Measurements from ENCODE around the gene ELP5. TPM values are rescaled to one million over a fixed set of nuclear protein-coding genes. Genes with fewer than 3 reads are reported as not detected.

The ELP5 gene, protein sequence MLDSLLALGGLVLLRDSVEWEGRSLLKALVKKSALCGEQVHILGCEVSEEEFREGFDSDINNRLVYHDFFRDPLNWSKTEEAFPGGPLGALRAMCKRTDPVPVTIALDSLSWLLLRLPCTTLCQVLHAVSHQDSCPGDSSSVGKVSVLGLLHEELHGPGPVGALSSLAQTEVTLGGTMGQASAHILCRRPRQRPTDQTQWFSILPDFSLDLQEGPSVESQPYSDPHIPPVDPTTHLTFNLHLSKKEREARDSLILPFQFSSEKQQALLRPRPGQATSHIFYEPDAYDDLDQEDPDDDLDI
- total RNA-seq (2014; rRNA removed; shearing (Covaris generic); ENCODE audit: low replicate concordance) = 38.8 and 53.4 TPM in 2 replicates

DNA sequence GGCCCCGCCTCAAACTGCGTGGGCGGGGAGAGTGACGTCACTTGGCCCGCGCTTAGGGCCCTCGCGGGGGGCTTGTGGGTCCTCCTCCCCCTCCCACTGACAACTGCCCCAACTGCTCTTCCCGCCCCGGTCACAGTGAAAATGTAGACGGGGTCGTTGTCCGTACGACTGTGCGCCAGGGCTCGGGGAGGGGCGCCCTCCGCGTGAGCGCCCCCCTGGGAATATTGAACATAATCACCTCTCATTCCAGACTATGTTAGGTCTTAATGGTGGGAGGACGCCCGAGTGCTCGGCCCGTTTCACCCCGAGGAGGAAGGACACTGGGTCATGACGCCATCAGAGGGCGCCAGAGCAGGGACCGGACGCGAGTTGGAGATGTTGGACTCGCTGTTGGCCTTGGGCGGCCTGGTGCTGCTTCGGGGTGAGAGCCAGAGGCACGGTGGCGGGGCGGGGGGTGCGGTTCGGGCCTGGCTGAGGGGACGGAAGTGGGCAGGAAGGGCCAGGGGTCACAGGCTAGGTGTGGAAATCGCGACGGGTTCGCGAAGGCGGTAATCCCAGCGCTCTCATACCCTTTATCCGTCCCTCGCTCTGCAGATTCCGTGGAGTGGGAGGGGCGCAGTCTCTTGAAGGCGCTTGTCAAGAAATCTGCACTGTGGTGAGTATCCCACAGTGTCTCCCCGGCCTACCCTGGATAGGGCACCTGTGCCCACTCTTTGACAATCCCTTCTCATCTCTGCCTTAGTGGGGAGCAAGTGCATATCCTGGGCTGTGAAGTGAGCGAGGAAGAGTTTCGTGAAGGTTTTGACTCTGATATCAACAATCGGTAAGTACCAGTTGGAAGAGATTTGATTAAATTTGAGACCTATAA lies at the start of gene ELP5:
TSS of gene ELP5 (plus strand) at position 40 of the 868 bp plus-strand sequence. CDS start at position 376, 336 bp downstream.
- Histone ChIP-seq H3K4me2 (ENCODE audit: low read depth, low read length, poor library complexity, severe bottlenecking) (peak within 1 kb of the TSS; percentile 94), H3K4me3 (ENCODE audit: low read length) (peak within 1 kb of the TSS; percentile 90), H3K9me2 (replicated peaks; ENCODE audit: insufficient read depth, low read length) (no peaks in the 10 kb centered on the region), H2AFZ (ENCODE audit: low read length) (peak within 1 kb of the TSS; percentile 58; the same call in 1 of the 2 replicates), H3K27me3 (ENCODE audit: low read length) (no peaks in the 10 kb centered on the region), H3K9me3 (ENCODE audit: low read length) (no peaks in the 10 kb centered on the region), H3K36me3 (ENCODE audit: insufficient read depth, low read length) (peaks cover 19% of the 10 kb centered on the region; the same call in 1 of the 2 replicates), H3K4me1 (ENCODE audit: low read length) (peaks cover 27% of the 10 kb centered on the region), H3K27ac (ENCODE audit: low read length) (peak within 1 kb of the TSS; percentile 80), H4K20me1 (ENCODE audit: insufficient read depth, low read depth, low read length) (peaks cover 17% of the 10 kb centered on the region; the same call in 1 of the 2 replicates), H3K79me2 (ENCODE audit: low read length) (peaks cover 60% of the 10 kb centered on the region), H3K9ac (ENCODE audit: low read length) (peak within 1 kb of the TSS; percentile 94)
- DNase-seq = peak; percentile 97

DNA sequence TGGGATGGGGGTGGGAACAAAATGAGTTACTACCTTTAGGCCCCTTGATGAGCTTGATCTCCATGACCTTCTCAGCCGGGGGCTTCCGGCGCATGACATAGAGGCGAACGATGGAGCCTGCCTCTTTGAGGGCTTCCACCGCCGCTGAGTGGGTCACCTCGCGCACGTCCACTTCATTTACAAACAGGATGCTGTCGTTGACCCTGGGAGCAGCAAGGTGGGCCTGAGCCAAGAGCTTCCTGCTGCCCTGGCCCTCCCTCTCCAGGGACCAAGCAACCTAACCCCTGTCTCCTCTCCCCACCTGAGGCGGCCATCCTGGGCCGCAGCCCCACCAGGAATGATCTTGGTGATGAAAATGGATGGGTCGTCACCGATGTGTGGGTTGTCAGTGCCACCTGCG lies 48.6 kb upstream of the ELP5 start:
- Histone ChIP-seq H3K27ac (ENCODE audit: low read length) (no peak overlapping the region), H3K4me2 (ENCODE audit: low read depth, low read length, poor library complexity, severe bottlenecking) (no peak overlapping the region)

DNA sequence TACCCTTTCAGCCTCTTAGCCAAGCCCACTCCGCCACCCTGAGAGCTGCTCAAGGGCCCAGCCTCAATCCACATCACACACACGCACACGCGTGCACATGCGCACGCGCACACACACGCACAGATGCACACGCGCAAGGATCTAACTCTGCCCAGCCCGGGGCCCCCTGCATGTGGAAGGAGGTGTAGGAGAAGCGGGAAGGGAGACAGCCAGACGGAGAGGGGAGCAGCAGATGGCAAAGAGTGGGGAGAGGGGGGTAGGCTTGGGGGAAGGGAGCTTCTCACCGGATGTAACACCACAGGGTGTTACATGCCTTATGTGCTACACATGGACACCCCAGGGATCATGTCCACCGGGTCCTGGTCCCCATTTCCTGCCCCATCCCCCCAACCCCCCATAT lies 47.7 kb upstream of the ELP5 start:
- no peak overlapping the region for H2AFZ ChIP-seq (ENCODE audit: low read length)
- 0 out of 2 replicates have a peak overlapping the region, but pooled peaks have one; percentile 56 for H3K27ac ChIP-seq (ENCODE audit: low read length)
- peak overlapping the region; percentile 63 for H3K9ac ChIP-seq (ENCODE audit: low read length)
- H3K4me3 ChIP-seq (ENCODE audit: low read length) = peak overlapping the region; percentile 65
- no peaks in the 10 kb centered on the region for H3K9me2 ChIP-seq (replicated peaks; ENCODE audit: insufficient read depth, low read length)
- H3K36me3 ChIP-seq (ENCODE audit: insufficient read depth, low read length) = peaks cover 18% of the 10 kb centered on the region
- H3K4me2 ChIP-seq (ENCODE audit: low read depth, low read length, poor library complexity, severe bottlenecking) = peak overlapping the region; percentile 65
- H3K4me1 ChIP-seq (ENCODE audit: low read length) = peaks cover 32% of the 10 kb centered on the region
- no peaks in the 10 kb centered on the region for H3K27me3 ChIP-seq (ENCODE audit: low read length)
- H4K20me1 ChIP-seq (ENCODE audit: insufficient read depth, low read depth, low read length) = 0 out of 2 replicates have a peak, but pooled peaks cover 6% of the 10 kb centered on the region
- no peaks in the 10 kb centered on the region for H3K9me3 ChIP-seq (ENCODE audit: low read length)
- H3K79me2 ChIP-seq (ENCODE audit: low read length) = peaks cover 17% of the 10 kb centered on the region
- no peak for DNase-seq

More for the DNA sequence above, 48.6 kb upstream of the ELP5 start:
- peaks cover 18% of the 10 kb centered on the region for H3K36me3 ChIP-seq (ENCODE audit: insufficient read depth, low read length)
- peaks cover 24% of the 10 kb centered on the region for H3K4me1 ChIP-seq (ENCODE audit: low read length)
- no peaks in the 10 kb centered on the region for H3K27me3 ChIP-seq (ENCODE audit: low read length)
- no peaks in the 10 kb centered on the region for H3K9me2 ChIP-seq (replicated peaks; ENCODE audit: insufficient read depth, low read length)
- no peak overlapping the region for H2AFZ ChIP-seq (ENCODE audit: low read length)
- no peak overlapping the region for H3K9ac ChIP-seq (ENCODE audit: low read length)
- peaks cover 11% of the 10 kb centered on the region for H3K79me2 ChIP-seq (ENCODE audit: low read length)
- H3K4me3 ChIP-seq (ENCODE audit: low read length) = no peak overlapping the region
- no peak for DNase-seq
- H4K20me1 ChIP-seq (ENCODE audit: insufficient read depth, low read depth, low read length) = 0 out of 2 replicates have a peak, but pooled peaks cover 6% of the 10 kb centered on the region
- H3K9me3 ChIP-seq (ENCODE audit: low read length) = no peaks in the 10 kb centered on the region

DNA sequence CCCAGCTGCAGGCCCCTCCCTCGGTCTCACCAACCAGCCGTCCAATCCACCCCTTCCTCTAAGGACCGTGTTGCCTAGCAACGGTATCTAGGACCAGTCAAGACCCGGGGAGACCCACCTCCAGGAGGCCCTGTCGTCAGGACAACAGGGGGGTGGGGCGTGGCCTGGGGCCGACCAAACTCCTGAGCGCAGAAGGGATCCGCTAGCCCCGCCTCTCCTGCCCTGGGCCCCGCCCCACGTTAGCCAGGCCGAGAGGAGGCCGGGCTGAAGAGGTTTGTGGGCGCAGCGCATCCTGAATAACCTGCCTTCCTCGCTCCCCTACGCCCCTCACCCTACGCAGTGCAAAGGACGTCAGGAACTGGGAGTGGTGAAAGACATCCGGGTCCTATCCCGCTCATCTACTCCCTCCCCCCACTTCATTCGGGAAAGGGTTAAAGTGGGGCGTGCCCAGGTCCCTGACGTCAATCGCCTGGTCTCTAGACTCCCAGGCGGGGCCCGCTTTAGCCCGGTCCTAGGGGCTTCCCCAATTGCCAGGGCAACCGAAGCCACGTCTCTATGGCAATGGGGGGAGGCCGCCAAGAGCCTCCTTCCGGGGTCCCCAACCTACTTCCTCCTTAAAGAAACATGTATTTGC lies 47.1 kb upstream of the ELP5 start:
- Histone ChIP-seq H3K4me2 (ENCODE audit: low read depth, low read length, poor library complexity, severe bottlenecking) (peak overlapping the region; percentile 65), H4K20me1 (ENCODE audit: insufficient read depth, low read depth, low read length) (0 out of 2 replicates have a peak, but pooled peaks cover 6% of the 10 kb centered on the region), H3K79me2 (ENCODE audit: low read length) (peaks cover 21% of the 10 kb centered on the region), H3K4me3 (ENCODE audit: low read length) (peak overlapping the region; percentile 65), H3K9me3 (ENCODE audit: low read length) (no peaks in the 10 kb centered on the region), H3K27me3 (ENCODE audit: low read length) (no peaks in the 10 kb centered on the region), H3K36me3 (ENCODE audit: insufficient read depth, low read length) (peaks cover 18% of the 10 kb centered on the region), H3K9me2 (replicated peaks; ENCODE audit: insufficient read depth, low read length) (no peaks in the 10 kb centered on the region), H3K9ac (ENCODE audit: low read length) (peak overlapping the region; percentile 63), H2AFZ (ENCODE audit: low read length) (0 out of 2 replicates have a peak overlapping the region, but pooled peaks have one; percentile 49), H3K27ac (ENCODE audit: low read length) (peak overlapping the region; percentile 56), H3K4me1 (ENCODE audit: low read length) (peaks cover 32% of the 10 kb centered on the region)
- DNase-seq = peak; percentile 96

DNA sequence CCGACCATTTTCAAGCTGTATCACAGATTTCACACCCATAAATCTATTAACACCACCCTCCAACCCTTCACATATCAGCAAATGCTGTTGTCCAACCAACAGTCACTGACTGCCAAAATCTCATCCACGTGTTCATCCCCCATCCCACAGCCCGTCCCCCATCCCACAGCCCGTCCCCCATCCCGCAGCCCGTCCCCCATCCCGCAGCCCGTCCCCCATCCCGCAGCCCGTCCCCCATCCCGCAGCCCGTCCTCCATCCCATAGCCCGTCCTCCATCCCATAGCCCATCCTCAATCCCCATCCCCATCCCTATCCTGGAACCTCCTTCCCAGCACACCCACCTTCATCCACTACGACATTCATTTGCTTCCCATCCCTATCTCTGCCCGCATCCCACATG lies 46.5 kb upstream of the ELP5 start:
- peaks cover 18% of the 10 kb centered on the region for H3K36me3 ChIP-seq (ENCODE audit: insufficient read depth, low read length)
- peak overlapping the region; percentile 63 for H3K9ac ChIP-seq (ENCODE audit: low read length)
- H3K27ac ChIP-seq (ENCODE audit: low read length) = peak overlapping the region; percentile 56; the same call in 1 of the 2 replicates
- H3K4me3 ChIP-seq (ENCODE audit: low read length) = peak overlapping the region; percentile 65
- H3K79me2 ChIP-seq (ENCODE audit: low read length) = peaks cover 27% of the 10 kb centered on the region
- no peaks in the 10 kb centered on the region for H3K9me3 ChIP-seq (ENCODE audit: low read length)
- H3K9me2 ChIP-seq (replicated peaks; ENCODE audit: insufficient read depth, low read length) = no peaks in the 10 kb centered on the region
- H3K4me1 ChIP-seq (ENCODE audit: low read length) = peaks cover 38% of the 10 kb centered on the region
- no peak overlapping the region for H2AFZ ChIP-seq (ENCODE audit: low read length)
- no peaks in the 10 kb centered on the region for H3K27me3 ChIP-seq (ENCODE audit: low read length)
- H4K20me1 ChIP-seq (ENCODE audit: insufficient read depth, low read depth, low read length) = 0 out of 2 replicates have a peak, but pooled peaks cover 6% of the 10 kb centered on the region
- peak overlapping the region; percentile 65 for H3K4me2 ChIP-seq (ENCODE audit: low read depth, low read length, poor library complexity, severe bottlenecking)
- DNase-seq = no peak

DNA sequence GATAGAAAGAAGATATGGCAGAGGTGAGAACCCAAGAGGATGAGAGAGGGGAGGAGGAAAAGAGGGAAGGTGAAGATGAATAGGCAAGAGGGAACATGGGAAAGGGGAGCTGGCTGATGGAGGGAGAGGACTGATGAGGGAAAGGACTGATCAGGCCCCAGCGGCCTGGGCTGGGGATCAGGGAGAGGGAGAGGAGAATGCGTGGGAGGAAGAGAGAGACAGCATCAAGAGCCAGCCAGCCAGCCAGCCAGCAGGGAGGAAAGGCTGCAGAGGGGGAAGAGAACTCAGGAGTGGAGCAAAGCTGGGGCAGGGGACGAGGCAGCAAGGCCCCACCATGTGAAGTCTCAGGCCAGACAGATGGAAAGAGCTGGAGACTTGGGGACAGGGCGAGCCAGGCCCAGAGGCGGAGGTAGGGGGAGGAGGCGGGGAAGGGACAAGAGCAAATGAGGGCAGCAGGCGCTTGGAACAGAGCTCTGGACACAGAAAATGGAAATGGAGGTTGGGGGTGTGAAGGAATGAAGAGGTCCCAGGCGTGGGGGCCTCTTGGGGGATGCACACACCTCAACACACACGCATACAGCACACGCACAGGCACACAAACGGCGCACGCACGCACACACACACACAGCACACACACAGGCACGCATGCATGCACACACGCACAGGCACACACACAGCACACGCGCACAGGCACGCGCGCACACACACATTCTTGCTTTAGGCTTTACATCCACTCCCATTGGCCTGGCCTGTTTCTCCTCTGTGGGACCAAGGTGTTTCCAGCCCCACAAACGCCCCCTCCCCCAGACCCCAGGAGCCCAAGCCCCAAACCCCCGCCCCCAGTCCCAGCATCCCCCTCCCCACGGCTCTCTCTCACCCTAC lies 44.7 kb upstream of the ELP5 start:
- peaks cover 41% of the 10 kb centered on the region for H3K79me2 ChIP-seq (ENCODE audit: low read length)
- H3K36me3 ChIP-seq (ENCODE audit: insufficient read depth, low read length) = peaks cover 13% of the 10 kb centered on the region
- no peak overlapping the region for H3K4me2 ChIP-seq (ENCODE audit: low read depth, low read length, poor library complexity, severe bottlenecking)
- H3K27me3 ChIP-seq (ENCODE audit: low read length) = no peaks in the 10 kb centered on the region
- H3K9me3 ChIP-seq (ENCODE audit: low read length) = no peaks in the 10 kb centered on the region
- no peaks in the 10 kb centered on the region for H3K9me2 ChIP-seq (replicated peaks; ENCODE audit: insufficient read depth, low read length)
- 0 out of 2 replicates have a peak, but pooled peaks cover 6% of the 10 kb centered on the region for H4K20me1 ChIP-seq (ENCODE audit: insufficient read depth, low read depth, low read length)
- H3K27ac ChIP-seq (ENCODE audit: low read length) = no peak overlapping the region
- H3K4me1 ChIP-seq (ENCODE audit: low read length) = peaks cover 46% of the 10 kb centered on the region
- peak overlapping the region; percentile 36; the same call in 1 of the 2 replicates for H3K9ac ChIP-seq (ENCODE audit: low read length)
- no peak overlapping the region for H3K4me3 ChIP-seq (ENCODE audit: low read length)
- no peak for DNase-seq
- no peak overlapping the region for H2AFZ ChIP-seq (ENCODE audit: low read length)

DNA sequence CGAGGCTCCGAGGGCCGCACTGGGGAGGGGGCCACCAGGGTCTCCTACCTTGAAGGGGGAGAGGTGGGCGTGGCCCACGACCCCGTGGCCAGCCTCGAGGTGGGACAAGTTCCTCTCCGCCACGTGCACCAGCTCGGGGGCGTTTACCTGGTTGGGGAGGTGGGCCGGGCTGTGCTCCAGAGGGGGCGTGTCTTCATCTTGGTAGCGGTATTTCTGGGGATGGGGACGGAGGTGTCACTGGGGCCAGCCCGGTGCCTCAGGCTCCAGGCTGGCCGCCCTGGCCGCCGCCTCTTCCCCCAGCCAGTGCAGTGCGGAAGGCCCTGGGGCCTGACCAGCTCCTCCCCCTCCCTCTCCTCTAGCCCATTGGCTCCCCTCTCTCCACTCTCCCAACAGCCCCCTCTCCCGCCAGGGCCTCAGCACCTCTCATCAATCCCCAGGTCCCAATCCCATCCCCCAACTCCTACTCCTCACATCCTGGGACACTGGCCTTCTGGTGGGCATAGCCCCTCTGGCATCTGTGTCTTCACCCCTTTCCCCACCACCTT lies 43.9 kb upstream of the ELP5 start:
- no peak overlapping the region for H3K4me3 ChIP-seq (ENCODE audit: low read length)
- H3K9me3 ChIP-seq (ENCODE audit: low read length) = no peaks in the 10 kb centered on the region
- H3K27ac ChIP-seq (ENCODE audit: low read length) = no peak overlapping the region
- no peaks in the 10 kb centered on the region for H3K9me2 ChIP-seq (replicated peaks; ENCODE audit: insufficient read depth, low read length)
- H3K4me2 ChIP-seq (ENCODE audit: low read depth, low read length, poor library complexity, severe bottlenecking) = no peak overlapping the region
- no peaks in the 10 kb centered on the region for H3K27me3 ChIP-seq (ENCODE audit: low read length)
- no peak overlapping the region for H2AFZ ChIP-seq (ENCODE audit: low read length)
- H3K36me3 ChIP-seq (ENCODE audit: insufficient read depth, low read length) = peaks cover 5% of the 10 kb centered on the region
- no peak for DNase-seq
- H3K4me1 ChIP-seq (ENCODE audit: low read length) = peaks cover 47% of the 10 kb centered on the region
- H4K20me1 ChIP-seq (ENCODE audit: insufficient read depth, low read depth, low read length) = peaks cover 6% of the 10 kb centered on the region; the same call in 1 of the 2 replicates
- H3K79me2 ChIP-seq (ENCODE audit: low read length) = peaks cover 47% of the 10 kb centered on the region
- no peak overlapping the region; the same call in 1 of the 2 replicates for H3K9ac ChIP-seq (ENCODE audit: low read length)
